Posterior cingulate gyrus (tissue), 11 donors: Measurements from ENCODE around the gene STUB1.
A peak's percentile ranks its signal among the peaks of the same experiment; 100 is the strongest.

Experiments used
- DNase-seq, 10 donors: peaks; one replicate each; pipeline versions ENCODE4 v3.0.0 to v3.0.0-alpha.2; 2020 to 2021; ENCODE audit warnings: mixed read lengths in 3 of 10
- intact Hi-C: fragments of 100-400 bp; cut with DNase I; formaldehyde crosslinking; loops from one replicate; pipeline ENCODE4 v1.15.1; 2023

Gene STUB1

DNA sequence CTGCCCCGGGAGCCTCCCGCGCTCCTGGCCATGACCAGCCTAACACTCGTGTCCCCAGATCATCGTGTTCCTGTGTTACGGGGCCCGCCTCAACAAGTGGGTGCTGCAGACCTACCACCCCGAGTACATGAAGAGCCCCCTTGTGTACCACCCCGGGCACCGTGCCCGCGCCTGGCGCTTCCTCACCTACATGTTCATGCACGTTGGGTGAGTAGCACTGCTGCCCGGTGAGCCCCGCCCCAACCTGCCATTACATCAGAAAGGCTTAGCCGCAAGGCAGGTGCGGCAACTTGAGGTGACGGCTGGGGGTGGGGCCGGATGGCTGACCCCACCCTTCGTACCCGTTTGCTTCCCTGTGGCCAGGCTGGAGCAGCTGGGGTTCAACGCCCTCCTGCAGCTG lies 3.3 kb upstream of the STUB1 start:
- peak in 1 of 10 donors; percentile 69 for DNase-seq
- intact Hi-C loops, result no loop called here

DNA sequence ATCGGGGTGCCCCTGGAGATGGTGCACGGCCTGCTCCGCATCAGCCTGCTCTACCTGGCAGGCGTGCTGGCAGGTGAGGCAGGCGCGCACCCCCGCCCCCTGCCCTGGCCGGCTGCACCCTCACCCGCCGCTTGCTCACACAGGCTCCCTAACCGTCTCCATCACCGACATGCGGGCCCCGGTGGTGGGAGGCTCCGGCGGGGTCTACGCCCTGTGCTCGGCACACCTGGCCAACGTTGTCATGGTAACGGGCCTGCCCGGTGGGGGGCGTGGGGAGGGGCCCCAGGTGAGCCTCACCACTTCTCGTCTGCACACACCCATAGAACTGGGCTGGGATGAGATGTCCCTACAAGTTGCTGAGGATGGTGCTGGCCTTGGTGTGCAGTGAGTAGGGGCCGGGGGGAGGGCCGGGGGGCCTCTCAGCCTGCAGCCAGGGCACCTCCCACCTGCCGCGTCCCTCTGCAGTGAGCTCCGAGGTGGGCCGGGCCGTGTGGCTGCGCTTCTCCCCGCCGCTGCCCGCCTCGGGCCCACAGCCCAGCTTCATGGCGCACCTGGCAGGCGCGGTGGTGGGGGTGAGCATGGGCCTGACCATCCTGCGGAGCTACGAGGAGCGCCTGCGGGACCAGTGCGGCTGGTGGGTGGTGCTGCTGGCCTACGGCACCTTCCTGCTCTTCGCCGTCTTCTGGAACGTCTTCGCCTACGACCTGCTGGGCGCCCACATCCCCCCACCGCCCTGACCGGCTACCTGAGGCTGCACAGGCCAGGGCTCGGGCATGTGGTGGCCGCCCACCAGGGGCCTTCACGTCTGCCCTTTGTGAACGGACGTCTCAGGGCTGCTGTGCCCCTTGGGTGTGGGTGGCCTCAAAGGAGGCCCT lies 2.7 kb upstream of the STUB1 start:
- no peak for DNase-seq
- intact Hi-C loops, result no loop called here

DNA sequence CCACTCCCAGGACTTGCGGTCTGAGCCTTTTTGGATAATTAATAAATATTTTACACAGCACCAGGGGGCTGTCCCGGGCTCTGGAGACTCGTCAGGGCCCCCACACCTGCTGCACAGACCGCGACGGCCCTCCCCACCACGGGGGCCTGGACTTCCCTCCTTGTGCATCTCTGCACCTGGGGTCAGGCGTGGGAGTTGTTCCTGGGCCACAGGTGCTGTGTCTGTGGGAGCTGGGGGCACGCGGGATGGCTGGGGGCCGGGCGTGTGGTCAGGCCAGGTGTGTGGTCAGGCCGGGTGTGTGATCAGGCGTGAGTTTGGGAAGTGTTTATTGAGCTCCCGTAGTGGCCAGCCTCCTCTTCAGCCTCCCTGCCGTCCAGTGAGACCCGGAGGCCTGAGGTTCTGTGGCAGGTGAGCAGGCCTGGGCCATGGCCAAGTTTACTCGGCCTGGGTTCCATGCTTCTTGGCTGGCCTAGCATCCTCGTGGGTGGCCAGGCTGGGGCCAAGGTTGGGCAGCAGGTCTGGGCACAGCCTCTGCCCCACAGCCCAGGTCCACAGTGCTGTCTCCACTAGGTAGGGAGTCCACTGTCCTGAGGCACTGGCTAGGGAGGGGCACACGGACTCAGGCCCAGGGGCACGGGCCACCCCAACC lies 1.9 kb upstream of the STUB1 start:
- intact Hi-C loops, result no loop called here
- DNase-seq, result no peak

- intact Hi-C loops, result no loop called here
- peak in 5 of 10 donors; percentile 40 to 92 (median 43) for DNase-seq
These were observed 1.1 kb upstream of the STUB1 start for GRCh38 chr16:678858-679813.

DNA sequence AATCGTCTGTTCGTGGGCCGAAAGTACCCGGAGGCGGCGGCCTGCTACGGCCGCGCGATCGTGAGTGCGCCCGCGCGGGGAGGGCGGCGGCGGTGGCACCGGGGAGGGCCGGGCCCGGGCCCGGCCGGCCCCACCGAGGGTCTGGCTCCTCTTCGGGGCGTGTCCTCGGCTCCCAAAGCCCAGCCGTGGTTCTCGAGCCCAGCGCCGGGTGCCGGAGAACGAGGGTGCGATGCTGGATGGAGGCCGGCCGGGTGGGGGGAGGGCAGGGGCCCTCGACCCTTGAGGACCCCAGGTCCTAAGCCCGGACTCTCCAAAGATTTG lies 375 bp downstream of the STUB1 start:
- intact Hi-C loops, result no loop called here
- DNase-seq, result no peak

GRCh38 chr16:680967-681745 lies 946 bp downstream of the STUB1 start:
- intact Hi-C loops, result no loop called here
- DNase-seq, result peak in 1 of 10 donors; percentile 75

DNA sequence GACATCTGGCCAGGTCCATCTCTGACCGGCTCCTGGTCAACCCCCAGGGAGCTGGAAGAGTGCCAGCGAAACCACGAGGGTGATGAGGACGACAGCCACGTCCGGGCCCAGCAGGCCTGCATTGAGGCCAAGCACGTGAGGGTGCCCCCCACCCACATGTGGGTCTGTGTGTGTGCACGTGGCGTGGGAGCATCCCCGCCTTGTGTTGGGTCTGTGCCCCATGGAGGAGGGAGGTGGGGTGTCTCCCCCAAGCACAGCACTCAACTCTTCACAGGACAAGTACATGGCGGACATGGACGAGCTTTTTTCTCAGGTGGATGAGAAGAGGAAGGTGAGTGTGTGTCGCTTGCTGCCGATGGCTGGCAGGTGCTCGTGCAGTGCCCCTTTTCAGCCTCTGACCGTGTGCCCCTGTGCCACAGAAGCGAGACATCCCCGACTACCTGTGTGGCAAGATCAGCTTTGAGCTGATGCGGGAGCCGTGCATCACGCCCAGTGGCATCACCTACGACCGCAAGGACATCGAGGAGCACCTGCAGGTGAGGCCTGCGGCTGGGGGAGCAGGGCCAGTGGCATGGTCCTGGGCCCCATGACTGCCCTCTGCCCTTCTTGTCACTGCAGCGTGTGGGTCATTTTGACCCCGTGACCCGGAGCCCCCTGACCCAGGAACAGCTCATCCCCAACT lies 1.7 kb downstream of the STUB1 start:
- intact Hi-C loops, result no loop called here
- DNase-seq, result no peak

- intact Hi-C loops, result no loop called here
These were observed 2.5 kb downstream of the STUB1 start for GRCh38 chr16:682493-683395.

DNA sequence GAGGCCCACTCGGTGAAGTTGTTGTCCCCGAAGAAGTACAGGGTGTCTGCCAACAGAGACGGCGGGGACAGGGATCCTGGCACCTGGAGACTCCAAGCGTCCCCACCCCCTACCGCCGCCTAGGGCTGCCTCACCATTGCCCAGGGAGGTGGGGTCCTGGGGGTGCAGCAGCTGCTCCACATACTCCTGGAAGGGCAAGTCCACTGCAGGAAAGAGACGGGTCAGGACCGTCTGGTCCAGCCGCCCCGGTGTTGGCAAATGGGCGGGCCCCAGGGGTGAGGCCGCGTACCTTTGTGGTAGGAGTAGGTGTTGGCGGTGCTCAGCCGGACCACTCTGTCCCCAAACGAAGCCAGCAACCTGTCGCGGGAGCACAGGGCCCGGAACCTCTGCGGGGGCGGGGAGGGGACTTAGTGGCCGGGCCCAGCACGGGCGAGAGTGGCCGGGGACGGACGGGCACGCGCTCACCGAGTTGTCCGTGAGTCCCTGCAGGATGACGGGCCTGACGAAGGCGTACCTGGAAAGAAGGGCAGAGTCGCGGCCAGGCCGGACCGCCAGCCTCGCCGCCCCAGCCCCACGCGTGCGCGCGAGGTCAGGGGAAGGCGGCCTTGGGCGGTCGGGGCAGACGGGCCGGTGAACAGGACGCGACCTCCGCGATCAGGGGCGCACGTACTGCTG lies 3.3 kb downstream of the STUB1 start:
- intact Hi-C loops, result no loop called here

More at GRCh38 chr16:682493-683395, 2.5 kb downstream of the STUB1 start:
- DNase-seq, result no peak

GRCh38 chr16:684071-684794 lies 4.0 kb downstream of the STUB1 start, which contains the start of gene JMJD8:
Gene JMJD8, minus strand, starts transcription at chr16:684334. Its CDS starts 15 bp downstream, at chr16:684319.
- DNase-seq, result peak; percentile 96 to 99 (median 98)
- intact Hi-C loops, result no loop called here

More for the DNA sequence above, 3.3 kb downstream of the STUB1 start:
- DNase-seq, result no peak

DNA sequence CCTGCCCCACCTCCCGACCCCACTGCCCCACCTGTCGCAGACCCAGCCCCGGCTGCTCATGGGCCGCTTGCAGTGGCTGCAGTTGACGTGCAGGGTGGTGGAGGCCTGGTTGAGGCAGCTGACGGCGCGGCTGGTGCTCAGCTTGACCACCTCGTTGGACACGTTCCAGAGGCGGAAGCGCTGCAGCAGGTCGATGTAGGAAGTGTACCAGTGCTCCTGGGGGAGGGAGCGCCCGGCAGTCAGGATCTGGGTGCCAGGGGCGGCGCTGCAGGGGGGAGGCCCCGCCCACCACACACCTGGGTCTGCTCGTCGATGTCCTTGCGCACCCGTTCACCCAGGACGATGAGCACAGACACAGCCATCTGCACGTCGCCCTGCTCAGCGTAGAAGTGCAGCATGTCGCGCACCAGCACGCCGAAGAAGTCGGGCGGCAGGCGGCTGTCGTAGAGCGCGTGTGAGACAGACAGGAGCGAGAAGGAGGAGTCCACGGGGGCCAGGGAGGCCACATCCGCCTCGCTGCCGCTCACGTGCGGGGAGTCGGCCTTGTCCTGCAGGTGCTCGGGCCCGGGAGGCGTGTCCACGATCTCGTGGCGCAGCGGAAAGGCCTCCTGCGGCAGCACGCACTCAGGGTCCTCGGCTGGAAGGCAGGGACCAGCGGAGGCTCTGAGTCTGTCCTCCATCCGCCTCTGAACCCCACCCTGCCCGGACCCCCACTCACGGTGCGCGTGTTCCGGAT lies 4.9 kb downstream of the STUB1 start:
- intact Hi-C loops, result no loop called here
- peak in 1 of 10 donors; percentile 70 for DNase-seq

DNA sequence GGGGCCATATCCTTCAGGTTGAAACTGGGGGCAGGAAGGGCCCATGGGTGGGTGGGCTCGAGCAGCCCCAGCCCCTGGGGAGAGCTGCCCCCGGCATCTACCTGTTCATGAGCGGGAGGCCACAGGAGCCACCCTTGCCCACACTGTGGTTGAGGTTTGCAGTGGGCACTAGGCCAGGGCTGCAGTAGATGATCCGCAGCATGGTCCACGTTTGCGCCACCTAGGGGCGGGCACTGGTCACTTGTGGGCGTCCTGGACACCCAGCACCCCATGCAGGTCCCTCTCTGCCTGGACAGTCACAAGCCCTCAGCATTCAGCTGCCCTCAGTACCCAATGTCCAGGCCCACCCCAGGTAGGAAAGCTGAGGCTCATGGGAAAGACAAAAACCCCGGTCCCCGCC lies 5.8 kb downstream of the STUB1 start:
- DNase-seq, result peak in 1 of 10 donors; percentile 79
- intact Hi-C loops, result no loop called here

- intact Hi-C loops, result no loop called here
- peak in 1 of 10 donors; percentile 71 for DNase-seq
These were observed 6.5 kb downstream of the STUB1 start for GRCh38 chr16:686459-687260.

- intact Hi-C loops, result no loop called here
These were observed 7.3 kb downstream of the STUB1 start for GRCh38 chr16:687499-687898.

GRCh38 chr16:689175-689897 lies 9.1 kb downstream of the STUB1 start:
- intact Hi-C loops, result no loop called here
- DNase-seq, result no peak

More at GRCh38 chr16:687499-687898, 7.3 kb downstream of the STUB1 start:
- DNase-seq, result no peak
